Tibial artery (tissue), 4 donors: ENCODE results near the gene LRBA.

Experiments
- DNase-seq, 2 donors: peaks; one replicate each; pipeline ENCODE4 v3.0.0-alpha.2; 2019
- H3K27ac ChIP-seq, 2 donors: fragments of 200-600 bp; sonication (generic) in 1 of 2; 1 replicate in 1 of 2; 2 replicates in 1 of 2; pipeline ENCODE4 v1.5.1; 2018 to 2019; ENCODE audit warnings: mild to moderate bottlenecking in 1 of 2
- H3K27me3 ChIP-seq, 2 donors: fragments of 200-600 bp; sonication (generic) in 1 of 2; one replicate each; pipeline versions ENCODE4 v1.5.1 to v1.6.0; 2016 to 2019
- H3K36me3 ChIP-seq, 3 donors: fragments of 200-600 bp; sonication (generic) in 2 of 3; one replicate each; pipeline ENCODE4 v1.5.1; 2016 to 2019; ENCODE audit warnings: mild to moderate bottlenecking in 2 of 3
- H3K4me1 ChIP-seq, 4 donors: fragments of 200-600 bp; sonication (generic) in 2 of 4; 1 replicate in 3 of 4; 2 replicates in 1 of 4; pipeline ENCODE4 v1.5.1; 2016 to 2019
- H3K4me3 ChIP-seq, 2 donors: fragments of 200-600 bp; sonication (generic) in 1 of 2; 1 replicate in 1 of 2; 2 replicates in 1 of 2; pipeline ENCODE4 v1.5.1; 2018 to 2019; ENCODE audit warnings: mild to moderate bottlenecking in 2 of 2
- H3K9me3 ChIP-seq, 3 donors: fragments of 200-600 bp; sonication (generic) in 1 of 3; one replicate each; pipeline ENCODE4 v1.5.1; 2016 to 2019
- intact Hi-C: fragments of 100-400 bp; cut with DNase I; formaldehyde crosslinking; loops from one replicate; pipeline ENCODE4 v1.15.0; 2023; ENCODE audit warnings: low total_unique reads
- TF ChIP-seq, protein P1 (sequence below), 2 experiments: fragments of 200-600 bp in 1 of 2; fragments of 450-650 bp in 1 of 2; IDR thresholded peaks; one replicate each; pipeline ENCODE4 v1.5.1; 2017 to 2019; ENCODE audit warnings: antibody characterized with exemption in 2 of 2, mild to moderate bottlenecking in 1 of 2, moderate library complexity in 1 of 2

Gene LRBA

GRCh38 chr4:150628073-150628472, 387.0 kb downstream of the LRBA start:
- Histone ChIP-seq H3K27ac (no peak overlapping the region), H3K9me3 (peaks cover 0 to 6% (median 0%) of the 10 kb centered on the region in 3 donors), H3K36me3 (no peaks in the 10 kb centered on the region), H3K4me3 (no peak overlapping the region), H3K27me3 (no peaks in the 10 kb centered on the region), H3K4me1 (no peaks in the 10 kb centered on the region)
- intact Hi-C loops = no loop called here
- no peak for DNase-seq
- TF ChIP-seq, protein P1, sequence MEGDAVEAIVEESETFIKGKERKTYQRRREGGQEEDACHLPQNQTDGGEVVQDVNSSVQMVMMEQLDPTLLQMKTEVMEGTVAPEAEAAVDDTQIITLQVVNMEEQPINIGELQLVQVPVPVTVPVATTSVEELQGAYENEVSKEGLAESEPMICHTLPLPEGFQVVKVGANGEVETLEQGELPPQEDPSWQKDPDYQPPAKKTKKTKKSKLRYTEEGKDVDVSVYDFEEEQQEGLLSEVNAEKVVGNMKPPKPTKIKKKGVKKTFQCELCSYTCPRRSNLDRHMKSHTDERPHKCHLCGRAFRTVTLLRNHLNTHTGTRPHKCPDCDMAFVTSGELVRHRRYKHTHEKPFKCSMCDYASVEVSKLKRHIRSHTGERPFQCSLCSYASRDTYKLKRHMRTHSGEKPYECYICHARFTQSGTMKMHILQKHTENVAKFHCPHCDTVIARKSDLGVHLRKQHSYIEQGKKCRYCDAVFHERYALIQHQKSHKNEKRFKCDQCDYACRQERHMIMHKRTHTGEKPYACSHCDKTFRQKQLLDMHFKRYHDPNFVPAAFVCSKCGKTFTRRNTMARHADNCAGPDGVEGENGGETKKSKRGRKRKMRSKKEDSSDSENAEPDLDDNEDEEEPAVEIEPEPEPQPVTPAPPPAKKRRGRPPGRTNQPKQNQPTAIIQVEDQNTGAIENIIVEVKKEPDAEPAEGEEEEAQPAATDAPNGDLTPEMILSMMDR (IDR thresholded peaks at IDR 0.05) = no peak

DNA sequence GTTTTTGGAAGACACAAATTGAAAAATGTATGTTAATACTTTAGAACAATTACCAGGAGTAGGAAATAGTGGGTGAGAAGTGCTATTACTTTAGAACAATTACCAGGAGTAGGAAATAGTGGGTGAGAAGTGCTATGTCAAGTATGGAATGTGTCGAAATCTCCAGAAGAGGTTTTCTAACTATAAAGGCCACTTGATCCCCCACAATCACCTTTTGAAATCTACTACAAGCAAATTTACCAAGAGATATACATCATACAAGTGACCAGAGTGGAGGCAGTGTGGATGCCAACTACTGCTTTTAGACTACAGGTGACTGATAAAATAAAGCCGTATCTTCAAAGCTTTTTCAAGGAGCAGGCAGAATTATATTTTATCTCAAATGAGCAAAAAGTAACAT, 390.1 kb downstream of the LRBA start:
- Histone ChIP-seq H3K4me1 (no peaks in the 10 kb centered on the region), H3K36me3 (no peaks in the 10 kb centered on the region), H3K27me3 (no peaks in the 10 kb centered on the region), H3K27ac (no peak overlapping the region), H3K4me3 (no peak overlapping the region), H3K9me3 (no peaks in the 10 kb centered on the region)
- intact Hi-C loops = no loop called here
- no peak for DNase-seq
- TF ChIP-seq, protein P1 (IDR thresholded peaks at IDR 0.05) = no peak

- no peaks in the 10 kb centered on the region for H3K36me3 ChIP-seq
- no peak overlapping the region for H3K27ac ChIP-seq
- intact Hi-C loops = no loop called here
- no peaks in the 10 kb centered on the region for H3K9me3 ChIP-seq
- TF ChIP-seq, protein P1 (IDR thresholded peaks at IDR 0.05) = no peak
- no peak for DNase-seq
- H3K4me3 ChIP-seq = no peak overlapping the region
- H3K4me1 ChIP-seq = no peaks in the 10 kb centered on the region
- no peaks in the 10 kb centered on the region for H3K27me3 ChIP-seq
Measured at GRCh38 chr4:150624055-150624454, 391.0 kb downstream of the LRBA start.

DNA sequence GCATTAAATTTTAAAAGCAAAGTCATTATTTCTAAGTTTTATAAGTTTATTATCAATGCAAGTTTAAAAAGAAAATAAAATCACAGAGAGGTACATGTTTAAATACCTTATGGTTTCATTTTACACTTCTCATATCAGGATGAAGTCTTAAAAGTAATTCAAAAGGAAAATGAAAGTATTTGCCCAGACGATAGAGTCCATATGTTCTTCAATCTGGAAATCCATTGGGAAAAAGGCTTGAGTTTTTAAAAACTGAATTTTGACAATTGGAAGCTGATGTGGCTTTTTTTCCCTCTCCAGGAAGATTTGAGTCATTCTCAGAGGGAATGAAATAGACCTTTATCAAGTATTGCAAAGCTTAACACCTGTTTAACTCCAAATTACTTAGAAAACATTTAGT, 396.0 kb downstream of the LRBA start:
- H3K27ac ChIP-seq = no peak overlapping the region
- DNase-seq = no peak
- no peaks in the 10 kb centered on the region for H3K27me3 ChIP-seq
- intact Hi-C loops = no loop called here
- no peaks in the 10 kb centered on the region for H3K9me3 ChIP-seq
- no peaks in the 10 kb centered on the region for H3K36me3 ChIP-seq
- no peaks in the 10 kb centered on the region for H3K4me1 ChIP-seq
- TF ChIP-seq, protein P1 (IDR thresholded peaks at IDR 0.05) = no peak
- H3K4me3 ChIP-seq = no peak overlapping the region

GRCh38 chr4:150609131-150609530, 406.0 kb downstream of the LRBA start:
- no peak overlapping the region for H3K27ac ChIP-seq

More at GRCh38 chr4:150609131-150609530, 406.0 kb downstream of the LRBA start:
- intact Hi-C loops = no loop called here
- TF ChIP-seq, protein P1 (IDR thresholded peaks at IDR 0.05) = no peak
- H3K36me3 ChIP-seq = no peaks in the 10 kb centered on the region
- DNase-seq = no peak
- no peaks in the 10 kb centered on the region for H3K9me3 ChIP-seq
- no peak overlapping the region for H3K4me3 ChIP-seq
- no peaks in the 10 kb centered on the region for H3K4me1 ChIP-seq
- H3K27me3 ChIP-seq = no peaks in the 10 kb centered on the region
